Fibroblast of mammary gland (primary cell): Measurements from ENCODE around the gene PARP15.

Source experiments
- DNase-seq: peaks from one replicate; pipeline ENCODE4 v3.0.0-alpha.2; 2010; ENCODE audit warnings: low read depth
- H3K4me3 ChIP-seq: 2 replicates; pipeline ENCODE4 v1.5.1; 2011; ENCODE audit warnings: low read depth, mild to moderate bottlenecking, low read length, moderate library complexity; ENCODE audit not compliant: control insufficient read depth
- CTCF ChIP-seq: conservative IDR thresholded peaks from 2 replicates; pipeline ENCODE4 v1.5.1; 2011; ENCODE audit warnings: low read depth, low read length, inconsistent platforms; ENCODE audit not compliant: control insufficient read depth, insufficient read depth

The PARP15 gene

GRCh38 chr3:122671553-122671952 lies 94.1 kb downstream of the PARP15 start:
- no peak for TF ChIP-seq CTCF
- DNase-seq = no peak
- no peak overlapping the region for H3K4me3 ChIP-seq

- no peak for TF ChIP-seq CTCF
- no peak for DNase-seq
- no peak overlapping the region for H3K4me3 ChIP-seq
Observed at GRCh38 chr3:122674339-122674738, 96.9 kb downstream of the PARP15 start.

GRCh38 chr3:122676759-122677158 lies 99.3 kb downstream of the PARP15 start:
- no peak for TF ChIP-seq CTCF
- no peak overlapping the region for H3K4me3 ChIP-seq
- peak; percentile 47 for DNase-seq

GRCh38 chr3:122677216-122677615 lies 99.8 kb downstream of the PARP15 start:
- DNase-seq = no peak
- no peak overlapping the region for H3K4me3 ChIP-seq
- no peak for TF ChIP-seq CTCF

- DNase-seq = no peak
- no peak for TF ChIP-seq CTCF
- no peak overlapping the region for H3K4me3 ChIP-seq
Observed at GRCh38 chr3:122678506-122678905, 101.1 kb downstream of the PARP15 start.

- TF ChIP-seq CTCF = peak; percentile 90
- peak overlapping the region; percentile 86 for H3K4me3 ChIP-seq
- DNase-seq = peak; percentile 81
Observed at GRCh38 chr3:122679085-122679881, 101.8 kb downstream of the PARP15 start.
